ENCODE measurements around the gene KIF15.
"Not testable (repeated sequence)": the region's sequence is repeated elsewhere in the genome, so short reads cannot be mapped to it uniquely, and the experiment has no call there.

KIF15 gene

DNA sequence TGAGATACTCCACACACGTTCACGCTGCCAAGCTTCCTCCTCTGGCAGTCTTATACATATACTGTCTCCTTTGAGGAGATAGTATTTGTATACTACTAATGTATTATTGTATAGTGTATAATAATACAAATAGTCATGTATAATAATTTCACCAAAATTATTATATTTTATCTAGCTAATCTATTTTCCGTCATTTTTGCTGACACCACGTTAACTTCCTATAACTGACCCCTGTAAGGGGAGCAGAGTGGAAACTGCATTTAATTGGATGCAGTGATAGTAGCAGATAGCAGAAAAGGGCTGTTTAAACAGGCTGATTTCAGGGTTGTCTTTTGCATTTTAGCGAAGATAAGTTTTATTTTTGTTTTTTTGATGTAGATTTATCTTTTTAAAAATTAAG is 69.6 kb downstream of the KIF15 start:
- no peak for DNase-seq

GRCh38 chr3:44832032-44832431 is 70.4 kb downstream of the KIF15 start:
- no peak for DNase-seq

DNA sequence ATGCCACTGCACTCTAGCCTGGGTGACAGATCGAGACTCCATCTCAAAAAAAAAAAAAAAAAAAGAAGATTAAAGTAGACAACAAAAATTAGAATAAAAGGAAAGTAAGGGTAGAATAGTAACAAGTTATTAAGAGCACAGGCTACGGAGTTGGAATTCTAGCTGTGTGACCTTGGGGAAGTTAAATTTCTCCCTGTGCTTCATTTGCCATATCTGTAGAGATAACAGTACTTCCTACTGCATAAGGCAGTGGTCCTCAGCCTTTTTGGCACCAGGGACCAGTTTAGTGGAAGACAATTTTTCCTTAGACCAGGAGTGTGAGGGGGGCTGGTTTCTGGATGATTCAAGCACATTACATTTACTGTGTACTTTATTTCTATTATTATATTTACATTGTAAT is 71.4 kb downstream of the KIF15 start:
- no peak for DNase-seq

GRCh38 chr3:44833394-44833793 is 71.8 kb downstream of the KIF15 start:
- no peak for DNase-seq

DNA sequence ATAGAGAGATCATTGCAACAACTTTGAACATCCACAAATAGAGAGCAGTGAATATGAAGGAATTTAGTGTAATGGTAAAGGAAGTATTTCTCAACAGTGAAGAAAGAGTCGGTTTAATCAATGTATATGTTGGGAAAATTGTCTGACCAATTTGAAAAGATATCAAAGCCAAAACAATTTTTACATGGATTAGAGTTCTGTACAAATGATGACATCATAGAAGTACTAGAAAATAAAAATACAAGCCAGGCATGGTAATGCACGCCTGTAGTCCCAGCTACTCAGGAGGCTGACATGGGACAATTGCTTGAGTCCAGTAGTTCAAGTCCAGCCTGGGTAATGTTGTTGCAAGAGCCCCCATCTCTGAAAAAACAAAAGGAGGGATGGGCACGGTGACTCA is 74.1 kb downstream of the KIF15 start:
- DNase-seq, result no peak

- DNase-seq, result no peak
These were observed 80.8 kb downstream of the KIF15 start for GRCh38 chr3:44842376-44842775.

DNA sequence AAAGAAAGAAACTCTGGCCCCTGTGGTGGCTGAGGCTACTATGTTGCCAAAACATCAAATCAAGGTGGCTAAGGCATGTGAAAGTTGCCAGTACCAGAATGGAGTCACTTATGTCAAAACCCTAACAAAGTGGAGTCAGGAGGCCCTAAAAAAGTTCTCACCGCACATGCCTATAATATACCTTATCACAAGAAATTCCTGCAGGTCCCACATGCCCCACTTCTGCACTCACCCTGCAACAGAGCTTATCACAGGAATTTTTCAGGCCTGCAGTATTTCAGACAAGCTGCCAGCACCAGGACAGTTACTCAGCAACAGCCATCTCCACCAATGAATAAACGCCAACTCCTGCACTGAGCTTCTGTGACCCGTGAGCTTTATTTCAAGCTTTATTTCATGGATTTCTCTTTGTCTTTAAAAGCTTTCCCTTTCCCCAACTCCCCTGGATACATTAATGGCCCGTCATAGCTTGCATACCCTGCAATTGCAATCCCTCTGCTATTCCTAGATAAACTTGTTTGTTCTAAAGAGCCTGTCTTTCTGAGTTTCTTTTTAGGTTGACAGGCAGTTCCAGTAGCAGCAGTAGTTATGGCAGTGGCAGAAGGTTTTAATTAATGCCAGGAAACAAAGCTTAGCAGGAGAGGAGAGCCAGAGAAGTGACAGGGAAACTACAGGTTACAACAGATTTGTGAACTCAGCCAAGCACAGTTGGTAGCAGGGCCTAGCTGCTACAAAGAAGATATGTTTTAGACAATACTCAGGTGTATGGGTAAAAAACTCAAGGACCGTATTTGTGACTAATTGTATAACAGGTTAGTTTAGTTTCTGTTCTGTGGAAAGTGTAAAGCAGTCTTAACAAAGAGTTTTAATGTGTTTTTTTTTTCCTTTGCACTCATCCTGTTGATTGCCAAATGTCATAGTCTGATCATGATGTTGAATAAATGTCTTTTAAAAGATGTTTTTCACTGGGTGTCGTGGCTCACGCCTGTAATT is 84.2 kb downstream of the KIF15 start:
- DNase-seq, result no peak

DNA sequence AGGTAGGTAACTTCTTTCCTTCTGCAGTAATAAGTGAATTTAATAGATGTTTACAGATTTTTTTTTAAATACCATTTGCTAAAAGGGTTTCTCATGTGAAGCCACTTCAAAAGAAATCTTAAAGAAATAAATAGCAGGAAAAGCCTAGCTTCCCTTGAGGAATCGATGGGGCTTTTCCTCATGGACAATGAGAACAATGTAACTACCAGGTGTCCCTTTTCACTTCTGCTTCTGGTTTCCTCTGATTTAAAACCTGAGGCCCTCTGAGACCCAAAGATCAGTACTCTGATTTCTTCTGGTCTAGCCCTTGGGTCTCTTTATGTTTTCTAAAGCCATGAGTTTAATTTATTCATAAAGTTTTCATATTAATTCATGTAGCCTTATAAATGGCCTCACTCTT is 87.0 kb downstream of the KIF15 start:
- DNase-seq, result no peak

DNA sequence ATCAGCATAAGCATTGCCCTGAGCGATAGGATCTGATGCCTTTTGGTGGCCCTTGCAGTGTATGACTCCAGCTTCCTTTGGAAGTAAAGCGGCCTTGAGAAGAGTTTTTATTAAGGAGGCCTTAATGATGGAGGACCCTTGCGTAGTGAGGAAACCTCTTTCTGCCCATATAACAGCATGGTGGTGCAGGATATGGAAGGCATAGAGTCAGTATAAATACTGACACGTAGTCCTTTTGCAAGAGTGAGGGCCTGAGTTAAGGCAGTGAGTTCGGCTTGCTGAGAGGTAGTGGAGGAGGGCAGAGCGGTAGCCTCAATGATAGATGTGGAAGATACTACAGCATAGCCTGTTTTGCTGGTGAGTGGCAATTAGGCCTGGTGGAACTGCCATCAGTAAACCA is 95.1 kb downstream of the KIF15 start:
- not testable (repeated sequence) for DNase-seq

GRCh38 chr3:44860117-44860516 is 98.5 kb downstream of the KIF15 start:
- no peak for DNase-seq

- peak; percentile 91 for DNase-seq
These were observed 100.0 kb downstream of the KIF15 start, which contains the start of gene TMEM42 for GRCh38 chr3:44861412-44862225. Gene TMEM42, plus strand, starts transcription at chr3:44861912. Its CDS starts 13 bp downstream, at chr3:44861925.

GRCh38 chr3:44862226-44862637 is 100.6 kb downstream of the KIF15 start:
- DNase-seq, result no peak

DNA sequence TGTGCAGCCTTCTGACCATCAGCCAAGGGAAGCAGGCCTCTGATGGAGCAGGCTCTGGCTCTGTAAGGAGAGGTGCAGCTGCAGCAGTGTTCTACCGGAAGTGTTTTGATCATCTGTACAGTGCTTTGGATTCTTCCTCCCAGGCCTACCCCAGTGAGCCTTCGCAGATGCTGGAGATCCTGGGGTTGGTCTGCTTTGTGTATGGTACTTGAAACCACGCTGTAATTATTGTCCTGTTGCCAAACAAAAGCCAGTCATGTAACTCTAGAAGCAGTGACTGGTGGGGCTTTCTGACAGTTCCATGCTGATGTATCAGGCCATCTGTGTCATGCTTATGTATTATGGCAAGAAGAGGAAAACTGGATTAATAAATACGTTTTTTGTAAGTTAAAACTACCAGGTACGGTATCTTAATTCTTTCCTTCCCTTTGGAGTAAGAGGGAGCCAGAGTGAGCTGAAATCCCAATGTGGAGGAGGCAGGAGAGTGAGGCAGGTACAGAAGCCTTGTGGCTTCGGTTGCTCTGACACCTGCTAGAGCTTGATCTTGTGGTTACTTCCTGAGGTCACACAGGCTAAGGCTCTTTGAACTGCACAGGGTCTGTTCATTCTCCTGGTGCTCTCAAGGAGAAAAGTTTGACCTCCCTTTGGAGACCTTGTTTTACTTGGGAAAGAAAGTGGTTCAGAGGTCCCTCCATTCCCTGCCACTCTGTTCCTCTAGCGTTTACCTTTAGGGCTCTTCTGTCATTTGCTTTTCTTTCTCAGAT is 103.9 kb downstream of the KIF15 start:
- no peak for DNase-seq

DNA sequence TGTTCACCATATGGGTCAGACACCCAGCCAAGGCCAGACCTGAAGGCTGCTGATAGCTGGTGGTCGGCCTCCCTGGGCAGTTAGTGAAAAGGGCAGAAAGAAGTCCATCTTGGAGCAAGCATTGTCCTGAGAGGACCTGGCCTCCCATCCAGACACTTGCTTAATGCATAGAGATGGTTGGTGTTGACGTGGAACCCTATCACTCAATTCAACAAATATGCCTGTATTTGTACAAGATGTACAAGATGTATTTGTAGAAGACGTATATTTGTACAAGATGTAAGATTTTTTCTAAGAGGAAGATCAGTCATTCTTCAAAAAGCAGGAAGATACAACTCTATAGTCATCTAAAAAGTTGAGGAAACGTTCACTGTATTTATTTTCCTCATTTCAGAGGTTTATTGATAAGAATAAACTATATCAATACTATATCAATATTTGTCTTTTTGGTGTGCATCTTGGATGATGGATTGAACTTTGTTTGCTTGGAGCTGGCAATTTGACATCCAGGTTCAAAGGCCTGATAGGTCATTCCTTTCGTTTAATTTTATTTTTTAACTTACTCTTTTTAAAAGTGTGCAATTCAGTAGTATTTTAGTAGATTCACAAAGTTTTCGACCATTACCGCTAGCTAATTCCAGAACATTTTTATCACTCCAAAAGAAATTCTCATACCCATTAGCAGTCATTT is 106.0 kb downstream of the KIF15 start:
- DNase-seq, result no peak

GRCh38 chr3:44870375-44871061 is 108.9 kb downstream of the KIF15 start:
- no peak for DNase-seq

DNA sequence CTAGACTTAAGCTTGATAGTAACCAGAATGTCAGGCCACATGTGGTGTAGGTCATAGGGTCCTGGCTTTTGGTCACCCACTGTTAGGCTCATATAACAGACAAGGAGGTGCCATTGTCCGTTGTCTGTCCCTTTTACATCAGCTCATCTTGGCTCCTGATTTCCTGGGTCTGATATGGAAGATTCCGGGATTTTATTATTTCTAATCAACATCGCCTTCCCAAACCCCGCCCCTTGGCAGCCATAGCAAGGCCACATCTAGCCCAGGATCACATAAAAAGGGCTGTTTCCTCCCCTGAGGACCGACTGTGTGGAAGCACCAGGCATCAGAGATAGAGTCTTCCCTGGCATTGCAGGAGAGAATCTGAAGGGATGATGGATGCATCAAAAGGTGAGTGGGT is 112.7 kb downstream of the KIF15 start, which contains the start of gene TGM4:
Gene TGM4 (plus strand): TSS at position 301 of the 400 bp plus-strand sequence. CDS start 71 bp downstream, at position 372.
- DNase-seq, result no peak

DNA sequence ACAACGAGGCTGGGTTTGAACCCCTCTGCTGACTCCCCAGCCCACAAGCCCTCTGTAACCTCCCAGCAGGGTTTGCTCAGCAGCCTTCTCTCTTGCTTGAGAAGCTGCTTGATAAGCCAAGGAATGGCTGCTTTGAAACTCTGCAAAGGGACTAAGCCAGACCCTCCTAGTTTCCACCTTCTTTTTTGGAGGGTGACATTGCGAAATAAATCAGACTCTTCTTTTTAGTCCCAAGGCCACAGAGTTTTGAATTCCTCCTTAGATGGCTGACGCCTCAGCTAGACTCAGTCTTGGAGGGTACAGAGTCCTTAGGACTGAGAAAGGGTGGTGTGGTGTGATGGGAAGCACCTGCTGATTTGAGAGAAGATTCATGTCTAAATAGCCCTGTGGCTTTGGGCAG is 114.0 kb downstream of the KIF15 start:
- DNase-seq, result no peak

DNA sequence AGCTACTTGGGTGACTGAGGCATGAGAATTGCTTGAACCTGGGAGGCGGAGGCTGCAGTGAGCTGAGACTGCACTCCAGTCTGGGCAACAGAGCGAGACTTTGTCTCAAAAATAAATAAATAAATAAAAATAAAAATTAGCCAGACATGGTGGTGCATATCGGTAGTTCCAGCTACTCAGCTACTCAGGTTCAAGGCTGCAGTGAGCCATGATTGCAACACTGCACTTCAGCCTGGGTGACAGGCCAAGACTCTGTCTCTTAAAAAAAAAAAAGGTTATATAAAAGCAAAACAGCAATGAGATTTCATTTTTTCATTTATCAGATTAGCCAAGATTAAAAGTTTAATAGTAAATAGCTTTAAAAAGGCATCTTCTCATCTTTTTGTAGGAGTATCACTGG is 115.7 kb downstream of the KIF15 start:
- no peak for DNase-seq

DNA sequence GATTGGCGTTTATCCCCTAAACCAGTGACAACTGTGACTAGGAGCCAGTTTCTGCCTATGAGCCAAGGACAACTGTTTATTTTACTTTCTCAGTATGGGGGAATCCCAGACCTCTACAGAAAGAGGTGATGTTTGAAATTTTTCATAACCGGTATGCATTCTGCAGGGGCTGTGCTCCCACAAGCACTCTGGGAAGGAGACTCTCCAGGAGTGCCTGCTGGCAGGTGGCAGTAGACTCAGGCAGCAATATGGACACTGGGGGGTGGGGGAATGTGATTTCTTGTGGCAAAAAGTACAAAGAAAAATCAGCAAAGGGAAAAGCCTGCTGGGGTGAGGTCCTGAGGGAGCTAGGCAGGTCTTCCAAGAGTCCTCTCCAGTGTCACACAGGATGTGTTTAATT is 118.7 kb downstream of the KIF15 start:
- no peak for DNase-seq

- DNase-seq, result no peak
These were observed 121.8 kb downstream of the KIF15 start for GRCh38 chr3:44883213-44883955.

DNA sequence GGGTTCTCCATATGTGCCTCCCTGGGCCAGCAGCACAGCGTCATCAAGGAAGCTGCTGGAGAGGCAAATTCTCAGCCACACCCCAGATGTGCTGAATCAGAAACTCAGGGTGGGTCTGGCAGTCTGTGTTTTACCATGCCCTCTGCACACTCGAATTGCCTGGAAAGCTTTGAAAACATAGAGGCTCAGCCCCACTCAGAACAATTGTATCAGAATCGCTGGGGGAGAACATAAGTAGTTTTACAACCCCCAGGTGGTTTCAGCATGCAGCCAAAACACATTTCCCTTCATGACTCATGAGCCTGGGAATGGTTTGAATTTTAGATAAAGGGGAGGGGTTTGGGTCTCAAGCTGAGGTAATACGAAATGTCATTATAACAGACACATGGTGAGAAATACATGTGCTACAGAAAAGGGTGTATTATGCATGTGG is 122.4 kb downstream of the KIF15 start:
- DNase-seq, result peak; percentile 82
